Effector memory CD4-positive, alpha-beta T cell (primary cell): Measurements from ENCODE around the gene RS1.

Source experiments
- DNase-seq, 3 donors: peaks; one replicate each; pipeline ENCODE4 v3.0.0-alpha.2; 2020
- H3K27ac ChIP-seq: 2 replicates; pipeline ENCODE4 v1.7.0; 2013; ENCODE audit warnings: mild to moderate bottlenecking, low read length, moderate library complexity; ENCODE audit not compliant: insufficient read depth, poor library complexity, severe bottlenecking
- H3K27me3 ChIP-seq: replicated peaks from 2 replicates; pipeline ENCODE4 v1.7.0; 2013; ENCODE audit warnings: mild to moderate bottlenecking, low read length; ENCODE audit not compliant: insufficient read depth, control insufficient read depth, poor library complexity, severe bottlenecking
- H3K36me3 ChIP-seq: 2 replicates; pipeline ENCODE4 v1.7.0; 2013; ENCODE audit warnings: mild to moderate bottlenecking, low read length, moderate library complexity; ENCODE audit not compliant: control insufficient read depth, insufficient read depth
- H3K4me1 ChIP-seq: 2 replicates; pipeline ENCODE4 v1.7.0; 2013; ENCODE audit warnings: low read length, mild to moderate bottlenecking; ENCODE audit not compliant: control insufficient read depth, insufficient read depth, poor library complexity, severe bottlenecking
- H3K4me3 ChIP-seq: 2 replicates; pipeline ENCODE4 v1.7.0; 2013; ENCODE audit warnings: low read length, low read depth, mild to moderate bottlenecking; ENCODE audit not compliant: insufficient read depth, poor library complexity, severe bottlenecking
- H3K9me3 ChIP-seq: 2 replicates; pipeline ENCODE4 v1.7.0; 2013; ENCODE audit warnings: mild to moderate bottlenecking, low read length, moderate library complexity; ENCODE audit not compliant: control insufficient read depth

Gene RS1

DNA sequence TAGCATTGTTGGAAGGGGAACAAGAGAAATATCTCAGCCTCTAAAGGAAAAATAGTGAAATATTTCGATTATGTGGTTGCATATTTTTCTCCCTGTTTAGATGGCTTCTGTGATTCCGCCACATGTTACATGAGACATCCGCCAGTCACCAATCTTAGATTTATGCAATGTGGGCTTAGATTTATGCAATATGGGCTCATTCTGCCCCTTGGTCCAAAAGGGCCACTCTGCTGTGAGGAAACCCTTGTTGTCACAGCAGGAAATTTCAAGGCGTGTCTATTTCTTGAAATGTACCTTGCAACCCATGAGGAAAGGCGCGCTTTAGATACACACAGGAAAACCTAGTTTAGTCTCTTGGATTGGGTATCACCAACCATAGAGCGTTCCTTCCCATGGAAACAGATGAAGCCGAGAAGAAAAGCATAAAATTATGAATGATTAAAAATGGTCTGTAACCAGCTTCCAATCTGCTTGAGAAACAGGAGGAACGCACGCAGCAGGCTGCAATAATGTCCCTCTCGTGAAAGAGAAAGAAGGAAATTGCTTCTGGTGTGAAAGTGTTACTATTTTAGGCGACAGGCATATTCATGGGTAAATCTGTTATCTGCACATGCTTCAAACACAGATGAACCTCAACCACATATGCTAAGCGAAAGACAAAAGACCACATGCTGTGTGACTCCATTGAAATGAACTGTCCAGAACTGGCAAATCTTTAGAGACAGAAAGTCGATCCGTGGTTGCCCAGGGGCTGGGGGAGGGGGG is 3.7 kb downstream of the RS1 start:
- H3K27me3 ChIP-seq: no peaks in the 10 kb centered on the region
- no peaks in the 10 kb centered on the region for H3K36me3 ChIP-seq
- no peaks in the 10 kb centered on the region for H3K9me3 ChIP-seq
- H3K4me3 ChIP-seq: no peak overlapping the region
- no peaks in the 10 kb centered on the region for H3K4me1 ChIP-seq
- no peak for DNase-seq
- no peak overlapping the region for H3K27ac ChIP-seq

GRCh38 chrX:18666614-18667013 is 5.3 kb downstream of the RS1 start:
- DNase-seq: no peak
- Histone ChIP-seq H3K36me3 (no peaks in the 10 kb centered on the region), H3K4me3 (no peak overlapping the region), H3K27me3 (no peaks in the 10 kb centered on the region), H3K9me3 (no peaks in the 10 kb centered on the region), H3K27ac (no peak overlapping the region), H3K4me1 (no peaks in the 10 kb centered on the region)

GRCh38 chrX:18664947-18665346 is 7.0 kb downstream of the RS1 start:
- Histone ChIP-seq H3K4me3 (no peak overlapping the region), H3K27me3 (no peaks in the 10 kb centered on the region), H3K4me1 (no peaks in the 10 kb centered on the region), H3K9me3 (no peaks in the 10 kb centered on the region), H3K27ac (no peak overlapping the region), H3K36me3 (no peaks in the 10 kb centered on the region)
- no peak for DNase-seq

DNA sequence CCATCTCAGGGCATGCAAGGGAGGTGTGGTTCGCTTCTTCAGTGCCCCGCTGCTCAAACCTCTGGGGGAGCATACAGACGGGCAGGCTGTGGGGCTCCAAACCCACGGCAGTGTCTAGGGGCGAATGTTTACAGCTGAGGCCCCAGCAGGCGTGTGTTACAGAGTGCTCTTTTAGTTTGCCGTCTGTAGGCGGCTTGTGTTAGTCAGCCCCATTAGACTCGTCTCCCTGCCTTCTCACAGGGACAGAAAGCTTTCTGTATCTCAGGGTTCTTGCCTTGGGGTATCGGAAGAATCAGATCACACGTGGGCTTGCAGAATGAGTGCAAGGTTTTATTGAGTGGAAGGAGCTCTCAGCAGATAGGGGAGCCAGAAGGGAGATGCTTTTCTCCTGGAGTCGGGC is 10.6 kb downstream of the RS1 start:
- H3K36me3 ChIP-seq: no peaks in the 10 kb centered on the region
- no peak overlapping the region for H3K4me3 ChIP-seq
- H3K4me1 ChIP-seq: no peaks in the 10 kb centered on the region
- no peaks in the 10 kb centered on the region for H3K27me3 ChIP-seq
- H3K27ac ChIP-seq: no peak overlapping the region
- DNase-seq: no peak
- H3K9me3 ChIP-seq: no peaks in the 10 kb centered on the region

DNA sequence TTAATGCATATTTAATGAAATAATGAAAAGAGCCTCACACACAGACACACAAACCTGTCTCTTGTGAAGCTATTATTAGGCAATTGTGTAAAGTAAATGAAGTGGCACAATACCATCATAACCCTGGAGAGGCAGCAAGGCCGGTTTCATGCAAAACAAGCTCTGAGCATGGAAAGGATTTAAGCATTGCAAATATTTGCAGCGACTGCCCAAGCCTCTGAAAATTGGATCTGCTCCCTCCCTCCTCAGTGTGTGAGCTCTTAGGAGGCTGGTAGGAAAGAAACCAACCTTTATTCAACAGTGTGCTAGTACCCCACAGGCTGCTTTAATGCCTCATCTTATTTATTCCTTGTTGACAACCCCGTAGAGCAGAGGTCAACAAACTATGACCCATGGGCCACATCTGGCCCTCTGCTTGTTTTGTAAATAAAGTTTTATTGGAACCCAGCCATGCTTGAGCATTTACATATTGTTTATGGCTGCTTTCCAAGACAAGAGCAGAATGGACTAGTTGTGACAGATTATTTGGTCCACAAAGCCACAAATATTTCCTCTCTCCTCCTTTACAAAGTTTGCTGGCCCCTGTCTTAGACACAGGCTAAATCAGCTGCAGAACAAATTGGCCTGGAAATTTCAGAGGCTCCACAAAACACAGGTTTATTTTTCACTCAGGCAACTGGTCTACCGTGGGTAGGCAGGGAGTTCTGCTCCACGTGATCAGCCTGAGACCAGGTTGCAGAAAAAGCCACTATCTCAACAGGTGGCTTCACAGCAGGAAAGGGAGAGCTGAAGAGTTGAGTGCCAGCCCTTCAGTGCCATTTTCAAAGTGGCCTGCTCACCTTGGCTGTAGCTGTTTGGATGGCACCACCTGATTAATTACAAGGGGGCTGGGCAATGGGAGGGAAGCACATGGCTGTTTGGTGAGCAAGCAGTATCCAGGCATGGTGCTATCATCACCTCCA is 16.8 kb downstream of the RS1 start:
- Histone ChIP-seq H3K9me3 (no peaks in the 10 kb centered on the region), H3K4me3 (no peak overlapping the region), H3K27me3 (no peaks in the 10 kb centered on the region), H3K27ac (no peak overlapping the region), H3K4me1 (no peaks in the 10 kb centered on the region), H3K36me3 (no peaks in the 10 kb centered on the region)
- no peak for DNase-seq

DNA sequence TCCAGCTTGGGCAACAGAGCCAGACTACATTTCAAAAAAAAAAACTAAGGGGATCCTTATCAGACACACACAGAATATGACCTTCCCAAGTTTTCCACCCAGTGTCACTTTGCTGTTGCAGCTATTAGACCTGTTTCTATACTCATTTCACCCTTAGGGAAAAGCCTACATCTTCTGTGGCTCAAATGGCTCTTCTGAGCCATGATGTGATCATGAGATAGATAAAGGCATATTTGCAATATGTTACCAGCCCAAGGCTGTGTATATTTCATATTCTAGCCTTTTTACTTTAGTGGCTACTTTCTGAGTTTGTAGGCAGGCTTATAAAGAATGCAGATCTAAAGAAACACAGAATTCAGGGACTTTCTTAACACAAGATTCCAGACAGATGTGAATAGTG is 19.3 kb downstream of the RS1 start:
- H3K36me3 ChIP-seq: no peaks in the 10 kb centered on the region
- H3K9me3 ChIP-seq: no peaks in the 10 kb centered on the region
- no peak overlapping the region for H3K27ac ChIP-seq
- H3K4me1 ChIP-seq: no peaks in the 10 kb centered on the region
- H3K4me3 ChIP-seq: no peak overlapping the region
- no peak for DNase-seq
- no peaks in the 10 kb centered on the region for H3K27me3 ChIP-seq

GRCh38 chrX:18650662-18651061 is 21.2 kb downstream of the RS1 start:
- H3K4me1 ChIP-seq: no peaks in the 10 kb centered on the region
- no peak for DNase-seq
- H3K4me3 ChIP-seq: no peak overlapping the region
- no peaks in the 10 kb centered on the region for H3K9me3 ChIP-seq
- H3K27ac ChIP-seq: no peak overlapping the region
- no peaks in the 10 kb centered on the region for H3K36me3 ChIP-seq
- H3K27me3 ChIP-seq: no peaks in the 10 kb centered on the region

DNA sequence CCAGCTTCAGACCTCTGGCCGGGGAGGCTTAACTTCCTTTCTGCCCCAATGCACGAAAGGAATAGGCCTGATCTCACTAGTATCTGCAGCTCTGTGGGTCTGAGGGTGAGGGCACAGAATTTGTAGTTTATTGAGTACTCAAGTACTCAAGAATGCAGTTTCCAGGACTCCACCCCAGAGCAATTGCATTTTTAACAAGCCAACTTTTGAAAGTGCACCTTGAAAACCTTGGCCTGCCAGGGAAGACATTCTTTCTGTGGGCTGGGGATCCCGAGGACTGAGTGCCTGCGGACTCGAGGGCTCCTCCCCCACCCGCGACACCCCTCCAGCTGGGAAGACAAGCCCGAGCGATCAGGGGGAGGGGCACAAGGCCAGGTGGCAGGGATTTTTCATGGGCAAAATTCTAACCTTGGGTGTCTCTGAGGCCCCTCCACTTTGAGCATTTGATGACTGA is 22.4 kb downstream of the RS1 start:
- no peak for DNase-seq
- Histone ChIP-seq H3K27ac (no peak overlapping the region), H3K9me3 (no peaks in the 10 kb centered on the region), H3K36me3 (no peaks in the 10 kb centered on the region), H3K4me1 (no peaks in the 10 kb centered on the region), H3K4me3 (no peak overlapping the region), H3K27me3 (no peaks in the 10 kb centered on the region)

- Histone ChIP-seq H3K27ac (no peak overlapping the region), H3K9me3 (no peaks in the 10 kb centered on the region), H3K27me3 (no peaks in the 10 kb centered on the region), H3K4me3 (no peak overlapping the region), H3K4me1 (no peaks in the 10 kb centered on the region), H3K36me3 (no peaks in the 10 kb centered on the region)
- no peak for DNase-seq
Measured at GRCh38 chrX:18647621-18648020, 24.3 kb downstream of the RS1 start.

DNA sequence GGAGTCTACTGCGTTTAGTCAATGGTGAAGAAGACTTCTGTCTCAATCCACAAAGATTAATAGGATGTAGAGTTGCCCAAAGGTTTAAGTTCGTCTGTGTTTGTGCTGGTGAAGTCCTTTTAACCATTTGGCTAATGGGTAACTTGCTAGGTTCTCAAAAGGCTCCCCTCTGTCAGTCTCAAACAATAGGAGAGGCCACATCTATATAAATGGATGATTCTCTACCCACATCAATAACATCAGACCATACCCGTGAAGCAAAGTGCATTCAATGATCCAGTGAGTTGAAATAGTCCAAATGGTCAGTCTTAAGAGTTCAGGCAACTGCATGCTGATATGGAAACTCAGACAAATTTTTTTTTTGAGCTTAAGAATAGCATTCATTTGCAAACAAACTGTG is 28.1 kb downstream of the RS1 start:
- Histone ChIP-seq H3K36me3 (no peaks in the 10 kb centered on the region), H3K9me3 (no peaks in the 10 kb centered on the region), H3K4me1 (no peaks in the 10 kb centered on the region), H3K4me3 (no peak overlapping the region), H3K27ac (no peak overlapping the region), H3K27me3 (no peaks in the 10 kb centered on the region)
- no peak for DNase-seq
